ENCODE results near the gene UBE3C. TPM values are rescaled to one million over a fixed set of nuclear protein-coding genes. Genes with fewer than 3 reads are reported as not detected.

Gene UBE3C
- total RNA-seq, 5 donors from 2014 or later (not counting 1 experiment from before 2014, with no cell fraction given), result 50.1 to 56.8 (median 55.1) TPM

DNA sequence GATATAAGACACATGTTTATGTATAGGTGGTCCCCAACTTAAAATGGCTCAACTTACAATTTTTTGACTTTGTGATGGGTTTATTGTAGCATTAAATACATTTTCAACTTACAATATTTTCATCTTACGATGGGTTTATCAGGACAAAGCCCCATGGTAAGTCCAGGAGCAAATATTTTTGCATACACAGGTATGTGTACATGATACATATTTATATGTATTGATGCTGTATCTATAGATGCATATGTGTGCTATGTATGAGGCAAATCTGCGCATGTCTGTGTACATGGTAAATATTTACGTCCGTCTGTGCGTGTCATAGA is 664 bp upstream of the UBE3C start:
- Mint-ChIP-seq H3K4me3 (peak overlapping the region; percentile 68 to 82 (median 79)), H3K27ac (peak overlapping the region; percentile 82 to 87), H3K27me3 (no peaks in the 10 kb centered on the region), H3K9me3 (no peaks in the 10 kb centered on the region), H3K36me3 (peaks cover 14% of the 10 kb centered on the region), H3K4me1 (peaks cover 32 to 36% (median 34%) of the 10 kb centered on the region in 3 donors)
- ChIA-PET POLR2A (no interaction called here), CTCF (no interaction called here)
- ATAC-seq (replicated peaks in 1 of 4) (no peak), DNase-seq (no peak)
- Histone ChIP-seq H3K9me3 (no peaks in the 10 kb centered on the region), H3K27ac (ENCODE audit: low read length) (peak overlapping the region; percentile 76), H3K36me3 (ENCODE audit: control insufficient read depth in 2 of 2, extremely low read depth in 1 of 2, insufficient read depth in 1 of 2, low read length in 1 of 2) (peaks cover 0 to 14% of the 10 kb centered on the region in 2 donors), H3K4me1 (ENCODE audit: control insufficient read depth in 1 of 2, extremely low read depth in 1 of 2, insufficient read depth in 2 of 2, low read length in 2 of 2) (peaks cover 20 to 35% of the 10 kb centered on the region in 2 experiments), H3K4me3 (ENCODE audit: control insufficient read depth in 1 of 2, extremely low read depth in 1 of 2, low read length in 1 of 2) (peak overlapping the region in 1 of 2 donors; percentile 52), H3K27me3 (replicated peaks in 1 of 2; ENCODE audit: control insufficient read depth in 2 of 2, extremely low read depth in 1 of 2, insufficient read depth in 2 of 2, low read length in 1 of 2) (peaks cover 0 to 5% of the 10 kb centered on the region in 2 experiments)
- WGBS (ENCODE audit: insufficient coverage), result 26% methylated on average over 3 of the region's 5 CpGs

DNA sequence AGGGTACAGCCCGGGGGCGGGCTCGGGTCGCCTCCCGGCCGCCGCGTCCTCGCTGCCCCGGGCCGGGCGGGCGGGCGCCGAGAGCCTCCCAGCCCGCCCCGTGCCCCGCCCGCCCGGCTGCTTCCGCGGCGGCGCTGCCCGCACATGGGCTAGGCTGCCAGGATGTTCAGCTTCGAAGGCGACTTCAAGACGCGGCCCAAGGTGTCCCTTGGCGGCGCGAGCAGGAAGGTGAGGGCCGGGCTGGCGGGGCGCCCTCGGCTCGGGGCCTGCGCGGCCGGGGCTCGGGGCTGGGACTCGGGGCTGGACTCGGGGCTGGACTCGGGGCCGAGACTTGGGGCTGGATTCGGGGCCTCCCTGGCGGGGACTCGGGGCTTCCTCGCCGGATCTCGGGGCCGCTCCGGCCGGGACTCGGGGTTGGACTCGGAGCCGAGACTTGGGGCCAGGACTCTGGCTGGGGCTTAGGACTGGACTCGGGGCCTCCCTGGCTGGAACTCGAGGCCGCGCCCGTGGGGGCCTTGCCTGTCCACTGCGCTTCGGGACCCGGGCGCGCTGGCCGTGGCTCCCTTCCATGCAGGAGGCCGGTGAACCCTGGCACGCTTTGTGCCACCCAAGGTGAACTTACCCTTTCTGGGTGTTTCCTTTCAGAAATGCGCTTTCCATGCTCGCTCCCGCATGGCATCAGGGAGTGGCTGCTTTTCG is 534 bp downstream of the UBE3C start:
- H3K27ac Mint-ChIP-seq, result peak overlapping the region; percentile 76 to 84
- peak; percentile 75 to 82 (median 79) for ATAC-seq (replicated peaks in 1 of 4)
- CTCF ChIA-PET, result interaction anchor here (0.6 kb wide), 2 partner anchors 17 to 169 kb away, joined by 3 to 12 read pairs; no protein-coding TSS in a partner anchor
- Histone ChIP-seq H3K27ac (ENCODE audit: low read length) (peak overlapping the region; percentile 83), H3K36me3 (ENCODE audit: control insufficient read depth in 2 of 2, extremely low read depth in 1 of 2, insufficient read depth in 1 of 2, low read length in 1 of 2) (peaks cover 6 to 21% of the 10 kb centered on the region in 2 donors), H3K4me3 (ENCODE audit: control insufficient read depth in 1 of 2, extremely low read depth in 1 of 2, low read length in 1 of 2) (peak overlapping the region; percentile 33 to 59), H3K27me3 (replicated peaks in 1 of 2; ENCODE audit: control insufficient read depth in 2 of 2, extremely low read depth in 1 of 2, insufficient read depth in 2 of 2, low read length in 1 of 2) (peaks cover 0 to 2% of the 10 kb centered on the region in 2 experiments), H3K4me1 (ENCODE audit: control insufficient read depth in 1 of 2, extremely low read depth in 1 of 2, insufficient read depth in 2 of 2, low read length in 2 of 2) (peaks cover 23 to 45% of the 10 kb centered on the region in 2 experiments), H3K9me3 (no peaks in the 10 kb centered on the region)
- no peaks in the 10 kb centered on the region for H3K9me3 Mint-ChIP-seq
- H3K4me1 Mint-ChIP-seq, result peaks cover 44 to 48% (median 46%) of the 10 kb centered on the region in 3 donors
- peak in 30 of 35 experiments; percentile 25 to 84 (median 59) for DNase-seq
- H3K36me3 Mint-ChIP-seq, result peaks cover 26% of the 10 kb centered on the region
- peak overlapping the region; percentile 68 to 77 (median 74) for H3K4me3 Mint-ChIP-seq
- WGBS (ENCODE audit: insufficient coverage), result under 1% methylated on average over 74 of the region's 74 CpGs
- no peaks in the 10 kb centered on the region for H3K27me3 Mint-ChIP-seq
- POLR2A ChIA-PET, result interaction anchor here in 1 of 2 donors (0.6 kb wide), 1 partner anchor 278 kb away, joined by 3 read pairs; no protein-coding TSS in a partner anchor

DNA sequence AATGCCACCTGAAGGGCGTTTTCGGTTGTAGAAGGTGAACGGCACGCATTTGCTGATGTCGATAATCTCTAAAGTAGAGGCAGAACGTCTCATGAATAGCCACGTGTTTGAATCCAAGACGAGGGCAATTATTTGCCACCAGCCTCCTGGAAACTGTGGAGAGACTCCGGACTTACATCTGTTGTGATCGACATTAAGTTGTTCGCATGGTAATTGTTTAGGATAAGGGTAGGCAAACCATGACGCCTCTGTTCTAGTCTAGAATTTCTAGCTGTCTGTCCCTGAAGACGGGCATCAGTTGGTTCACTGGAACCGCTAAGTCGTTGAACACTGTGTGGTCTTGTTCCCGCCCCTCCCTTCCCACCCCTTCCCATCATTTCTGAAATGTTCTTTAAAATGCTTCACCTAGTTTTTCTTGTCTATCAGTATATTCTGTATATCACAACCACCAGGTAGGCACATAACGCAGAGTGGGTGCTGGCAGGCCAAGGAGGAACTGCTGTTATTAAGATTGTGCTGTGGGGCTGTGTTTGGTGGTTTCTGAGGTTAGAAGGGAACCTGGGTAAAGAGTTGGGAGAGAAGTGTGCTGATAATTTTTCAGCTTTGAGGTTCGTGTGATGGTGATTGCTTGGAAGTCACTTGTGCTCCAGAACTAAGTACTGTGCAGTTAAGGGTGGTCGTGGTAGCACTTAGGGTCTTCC is 1.2 kb downstream of the UBE3C start:
- ATAC-seq (replicated peaks in 1 of 4) (no peak), DNase-seq (peak in 18 of 35 experiments; percentile 2 to 46 (median 14))
- H3K9me3 ChIP-seq, result no peaks in the 10 kb centered on the region
- H3K9me3 Mint-ChIP-seq, result no peaks in the 10 kb centered on the region
- CTCF ChIA-PET, result interaction anchor here in 1 of 2 donors (0.6 kb wide), 1 partner anchor 169 kb away, joined by 3 read pairs; no protein-coding TSS in a partner anchor
- 13% methylated on average over 15 of the region's 19 CpGs for WGBS (ENCODE audit: insufficient coverage)
- peaks cover 51 to 55% (median 53%) of the 10 kb centered on the region in 3 donors for H3K4me1 Mint-ChIP-seq
- H3K4me3 ChIP-seq (ENCODE audit: control insufficient read depth in 1 of 2, extremely low read depth in 1 of 2, low read length in 1 of 2), result peak overlapping the region; percentile 33 to 59
- H3K36me3 ChIP-seq (ENCODE audit: control insufficient read depth in 2 of 2, extremely low read depth in 1 of 2, insufficient read depth in 1 of 2, low read length in 1 of 2), result peaks cover 6 to 21% of the 10 kb centered on the region in 2 donors
- POLR2A ChIA-PET, result no interaction called here
- peak overlapping the region; percentile 76 to 84 for H3K27ac Mint-ChIP-seq
- no peaks in the 10 kb centered on the region for H3K27me3 ChIP-seq (replicated peaks in 1 of 2; ENCODE audit: control insufficient read depth in 2 of 2, extremely low read depth in 1 of 2, insufficient read depth in 2 of 2, low read length in 1 of 2)
- peaks cover 23 to 45% of the 10 kb centered on the region in 2 experiments for H3K4me1 ChIP-seq (ENCODE audit: control insufficient read depth in 1 of 2, extremely low read depth in 1 of 2, insufficient read depth in 2 of 2, low read length in 2 of 2)
- peak overlapping the region; percentile 83 for H3K27ac ChIP-seq (ENCODE audit: low read length)
- H3K27me3 Mint-ChIP-seq, result no peaks in the 10 kb centered on the region
- peaks cover 28% of the 10 kb centered on the region for H3K36me3 Mint-ChIP-seq
- peak overlapping the region; percentile 68 to 77 (median 74) for H3K4me3 Mint-ChIP-seq

DNA sequence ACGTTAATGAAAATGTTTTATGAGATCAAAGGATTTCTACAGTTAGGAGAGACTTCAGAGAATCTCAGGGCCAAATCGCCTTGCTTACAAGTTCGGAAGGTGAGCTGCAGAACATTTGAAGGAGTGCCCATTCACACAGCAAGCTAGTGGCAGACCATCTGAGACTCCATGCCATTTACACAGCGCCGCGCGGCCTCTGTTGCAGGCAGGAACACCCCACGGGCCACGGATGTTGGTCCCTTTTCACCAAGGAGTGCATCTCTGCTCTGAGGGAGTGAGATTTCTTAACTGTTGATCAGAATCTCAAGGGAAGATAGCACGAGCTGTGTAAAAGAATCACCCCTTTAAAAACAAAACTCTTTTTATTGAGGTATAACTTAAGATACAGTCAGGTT is 1.8 kb downstream of the UBE3C start:
- Mint-ChIP-seq H3K27me3 (no peaks in the 10 kb centered on the region), H3K27ac (peak overlapping the region; percentile 74 to 76), H3K4me3 (peak overlapping the region; percentile 68 to 77 (median 74)), H3K9me3 (no peaks in the 10 kb centered on the region), H3K4me1 (peaks cover 54 to 59% (median 59%) of the 10 kb centered on the region in 3 donors), H3K36me3 (peaks cover 28% of the 10 kb centered on the region)
- H3K27ac ChIP-seq (ENCODE audit: low read length), result no peak overlapping the region
- CTCF ChIA-PET, result no interaction called here
- peak overlapping the region; percentile 33 to 59 for H3K4me3 ChIP-seq (ENCODE audit: control insufficient read depth in 1 of 2, extremely low read depth in 1 of 2, low read length in 1 of 2)
- H3K27me3 ChIP-seq (replicated peaks in 1 of 2; ENCODE audit: control insufficient read depth in 2 of 2, extremely low read depth in 1 of 2, insufficient read depth in 2 of 2, low read length in 1 of 2), result no peaks in the 10 kb centered on the region
- DNase-seq (no peak), ATAC-seq (replicated peaks in 1 of 4) (no peak)
- peaks cover 6 to 21% of the 10 kb centered on the region in 2 donors for H3K36me3 ChIP-seq (ENCODE audit: control insufficient read depth in 2 of 2, extremely low read depth in 1 of 2, insufficient read depth in 1 of 2, low read length in 1 of 2)
- H3K4me1 ChIP-seq (ENCODE audit: control insufficient read depth in 1 of 2, extremely low read depth in 1 of 2, insufficient read depth in 2 of 2, low read length in 2 of 2), result peaks cover 23 to 47% of the 10 kb centered on the region in 2 experiments
- POLR2A ChIA-PET, result no interaction called here
- 76% methylated on average over 6 of the region's 10 CpGs for WGBS (ENCODE audit: insufficient coverage)
- H3K9me3 ChIP-seq, result no peaks in the 10 kb centered on the region

DNA sequence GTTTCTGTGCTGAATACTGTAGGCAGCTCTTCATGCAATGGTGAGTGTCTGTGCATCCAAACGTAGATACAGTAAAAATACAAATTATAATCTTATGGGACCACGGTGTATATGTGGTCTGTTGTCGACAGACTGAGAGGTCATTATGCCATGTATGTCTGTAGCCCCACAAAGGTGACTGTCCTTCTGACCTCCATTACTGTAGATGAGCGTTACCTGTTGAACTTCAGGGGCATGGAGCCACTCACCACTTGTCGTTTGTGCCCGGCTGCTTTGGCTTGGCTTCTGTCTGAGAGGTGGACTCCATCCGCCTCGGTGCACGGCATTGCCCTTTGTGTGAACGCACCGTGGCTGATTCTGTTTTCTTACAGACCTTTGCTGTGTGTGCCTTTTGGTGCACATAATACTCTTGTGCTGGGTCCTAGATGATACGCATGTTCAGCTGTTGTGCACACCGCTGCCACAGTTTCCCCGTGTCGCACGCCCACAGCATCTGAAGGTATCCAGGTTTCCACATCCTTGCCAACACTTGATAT is 2.9 kb downstream of the UBE3C start:
- CTCF ChIA-PET, result no interaction called here
- H3K4me1 ChIP-seq (ENCODE audit: control insufficient read depth in 1 of 2, extremely low read depth in 1 of 2, insufficient read depth in 2 of 2, low read length in 2 of 2), result peaks cover 23 to 51% of the 10 kb centered on the region in 2 experiments

DNA sequence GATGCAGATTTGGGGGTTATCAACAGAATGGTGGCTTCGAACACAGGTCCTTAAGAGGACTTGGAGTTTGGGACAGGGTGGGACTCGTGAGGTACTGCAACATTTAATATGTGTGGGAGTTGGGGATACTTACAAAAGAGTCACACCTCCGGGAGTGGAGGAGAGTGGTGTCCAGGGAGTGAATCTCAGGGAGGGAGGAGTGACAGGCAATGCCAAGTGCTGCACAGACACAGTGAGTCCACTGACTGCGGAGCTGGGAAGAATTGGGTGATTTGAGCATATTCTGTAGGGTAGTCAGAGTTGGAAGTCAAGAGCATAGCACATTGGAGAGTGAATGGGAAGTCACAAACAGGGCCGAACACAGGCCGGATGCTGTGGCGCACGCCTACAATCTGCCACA is 5.1 kb downstream of the UBE3C start:
- CTCF ChIA-PET, result no interaction called here
- peaks cover 32% of the 10 kb centered on the region for H3K36me3 Mint-ChIP-seq
- WGBS (ENCODE audit: insufficient coverage), result 94% methylated on average over 8 of the region's 8 CpGs

More for the DNA sequence above, 2.9 kb downstream of the UBE3C start:
- H3K27ac ChIP-seq (ENCODE audit: low read length), result no peak overlapping the region
- DNase-seq (no peak), ATAC-seq (replicated peaks in 1 of 4) (no peak)
- H3K36me3 ChIP-seq (ENCODE audit: control insufficient read depth in 2 of 2, extremely low read depth in 1 of 2, insufficient read depth in 1 of 2, low read length in 1 of 2), result peaks cover 6 to 21% of the 10 kb centered on the region in 2 donors
- H3K27me3 Mint-ChIP-seq, result no peaks in the 10 kb centered on the region
- WGBS (ENCODE audit: insufficient coverage), result 97% methylated on average over 10 of the region's 16 CpGs
- no peak overlapping the region for H3K27ac Mint-ChIP-seq
- peaks cover 28% of the 10 kb centered on the region for H3K36me3 Mint-ChIP-seq
- H3K4me3 Mint-ChIP-seq, result peak overlapping the region in 2 of 3 donors; percentile 17 to 68
- H3K9me3 Mint-ChIP-seq, result no peaks in the 10 kb centered on the region
- no peaks in the 10 kb centered on the region for H3K9me3 ChIP-seq
- no peak overlapping the region for H3K4me3 ChIP-seq (ENCODE audit: control insufficient read depth in 1 of 2, extremely low read depth in 1 of 2, low read length in 1 of 2)
- POLR2A ChIA-PET, result no interaction called here
- H3K4me1 Mint-ChIP-seq, result peaks cover 60 to 69% (median 67%) of the 10 kb centered on the region in 3 donors
- H3K27me3 ChIP-seq (replicated peaks in 1 of 2; ENCODE audit: control insufficient read depth in 2 of 2, extremely low read depth in 1 of 2, insufficient read depth in 2 of 2, low read length in 1 of 2), result no peaks in the 10 kb centered on the region

More for the DNA sequence above, 5.1 kb downstream of the UBE3C start:
- H3K4me1 ChIP-seq (ENCODE audit: control insufficient read depth in 1 of 2, extremely low read depth in 1 of 2, insufficient read depth in 2 of 2, low read length in 2 of 2), result peaks cover 23 to 54% of the 10 kb centered on the region in 2 experiments
- Mint-ChIP-seq H3K4me1 (peaks cover 80 to 90% (median 85%) of the 10 kb centered on the region in 3 donors), H3K9me3 (no peaks in the 10 kb centered on the region), H3K27ac (no peak overlapping the region), H3K27me3 (no peaks in the 10 kb centered on the region), H3K4me3 (peak overlapping the region in 1 of 3 donors; percentile 18)
- H3K9me3 ChIP-seq, result no peaks in the 10 kb centered on the region
- H3K4me3 ChIP-seq (ENCODE audit: control insufficient read depth in 1 of 2, extremely low read depth in 1 of 2, low read length in 1 of 2), result no peak overlapping the region
- H3K27me3 ChIP-seq (replicated peaks in 1 of 2; ENCODE audit: control insufficient read depth in 2 of 2, extremely low read depth in 1 of 2, insufficient read depth in 2 of 2, low read length in 1 of 2), result no peaks in the 10 kb centered on the region
- H3K36me3 ChIP-seq (ENCODE audit: control insufficient read depth in 2 of 2, extremely low read depth in 1 of 2, insufficient read depth in 1 of 2, low read length in 1 of 2), result peaks cover 6 to 24% of the 10 kb centered on the region in 2 donors
- ATAC-seq (replicated peaks in 1 of 4) (no peak), DNase-seq (no peak)
- H3K27ac ChIP-seq (ENCODE audit: low read length), result no peak overlapping the region
- POLR2A ChIA-PET, result no interaction called here

Measured in T-cell (primary cell).